Spleen (tissue), 7 donors: ENCODE results near the gene P2RY14.

Source experiments
- CTCF ChIP-seq, 11 experiments: fragments of 200-600 bp in 7 of 11; fragments of 450-650 bp in 4 of 11; sonication (generic) in 4 of 11; IDR thresholded peaks in 8 of 11; conservative IDR thresholded peaks in 3 of 11; 1 replicate in 7 of 11; 2 replicates in 4 of 11; pipeline versions ENCODE4 v1.4.0 to v1.8.0; 2016 to 2021; ENCODE audit warnings: antibody characterized with exemption in 11 of 11, inconsistent platforms in 4 of 11, mild to moderate bottlenecking in 1 of 11
- POLR2AphosphoS5 ChIP-seq, 3 donors: sonication (generic); formaldehyde crosslinking; IDR thresholded peaks; one replicate each; pipeline ENCODE4 v1.5.1; 2017; ENCODE audit warnings: antibody characterized with exemption in 3 of 3
- donor health status: DM: no; HTN: no; CAD: no; lungs with moderate emphysema.
- donor health status: DM: no; HTN: no; CAD: no.
- donor health status: DM: no; HTN: no; CAD: no.

- peak; percentile 84 to 96 (median 91) for TF ChIP-seq CTCF (IDR thresholded peaks at IDR 0.05 in 8 of 11, conservative IDR thresholded peaks at IDR 0.05 in 3 of 11)
- peak in 1 of 3 donors; percentile 8 for TF ChIP-seq POLR2AphosphoS5 (IDR thresholded peaks at IDR 0.05)
Measured at GRCh38 chr3:151227807-151228665, 50.3 kb downstream of the P2RY14 start.
